EH (cell line): ENCODE results near the gene RBM45.
"Not testable (repeated sequence)": the region's sequence is repeated elsewhere in the genome, so short reads cannot be mapped to it uniquely, and the experiment has no call there.

Experiments
- DNase-seq: peaks from one replicate; pipeline ENCODE4 v3.0.0-alpha.2; 2015; ENCODE audit warnings: low read depth

RBM45 gene

GRCh38 chr2:178106053-178106452, 6.2 kb upstream of the RBM45 start:
- DNase-seq = no peak

- DNase-seq = no peak
Measured at GRCh38 chr2:178108176-178108575, 4.1 kb upstream of the RBM45 start.

GRCh38 chr2:178109813-178110212, 2.4 kb upstream of the RBM45 start:
- DNase-seq = peak; percentile 51

GRCh38 chr2:178110681-178111080, 1.6 kb upstream of the RBM45 start:
- DNase-seq = no peak

GRCh38 chr2:178111743-178112142, 494 bp upstream of the RBM45 start:
- DNase-seq = no peak

GRCh38 chr2:178114462-178114861, 2.2 kb downstream of the RBM45 start:
- DNase-seq = no peak

GRCh38 chr2:178115271-178115670, 3.0 kb downstream of the RBM45 start:
- DNase-seq = no peak

- no peak for DNase-seq
Measured at GRCh38 chr2:178117725-178118124, 5.5 kb downstream of the RBM45 start.

- DNase-seq = no peak
Measured at GRCh38 chr2:178119179-178119922, 7.1 kb downstream of the RBM45 start.

GRCh38 chr2:178123163-178123562, 10.9 kb downstream of the RBM45 start:
- DNase-seq = no peak

GRCh38 chr2:178125125-178125524, 12.9 kb downstream of the RBM45 start:
- no peak for DNase-seq

- no peak for DNase-seq
Measured at GRCh38 chr2:178125862-178126261, 13.6 kb downstream of the RBM45 start.

GRCh38 chr2:178128836-178129630, 16.8 kb downstream of the RBM45 start:
- no peak for DNase-seq

- DNase-seq = no peak
Measured at GRCh38 chr2:178136321-178137025, 24.2 kb downstream of the RBM45 start.

GRCh38 chr2:178142274-178143065, 30.2 kb downstream of the RBM45 start:
- DNase-seq = peak; percentile 26

- DNase-seq = no peak
Measured at GRCh38 chr2:178143481-178143880, 31.2 kb downstream of the RBM45 start.

GRCh38 chr2:178152033-178152432, 39.8 kb downstream of the RBM45 start:
- DNase-seq = peak; percentile 25

- DNase-seq = no peak
Measured at GRCh38 chr2:178152542-178152941, 40.3 kb downstream of the RBM45 start.

- no peak for DNase-seq
Measured at GRCh38 chr2:178152977-178153376, 40.7 kb downstream of the RBM45 start.

GRCh38 chr2:178153878-178154277, 41.6 kb downstream of the RBM45 start:
- DNase-seq = not testable (repeated sequence)

- no peak for DNase-seq
Measured at GRCh38 chr2:178155524-178155923, 43.3 kb downstream of the RBM45 start.

- DNase-seq = no peak
Measured at GRCh38 chr2:178157574-178157973, 45.3 kb downstream of the RBM45 start.
